GM18517 (cell line): ENCODE measurements around the gene PIGT.
"Not testable (repeated sequence)": the region's sequence is repeated elsewhere in the genome, so short reads cannot be mapped to it uniquely, and the experiment has no call there.

ENCODE experiments used
- ATAC-seq: cut with Tn5 transposase; IDR thresholded peaks from one replicate; pipeline ENCODE4 v1.9.1; 2021; ENCODE audit warnings: mild to moderate bottlenecking, moderate library complexity; ENCODE audit not compliant: unreplicated experiment

Gene PIGT

GRCh38 chr20:45462711-45463509 is 47.0 kb downstream of the PIGT start:
- ATAC-seq: no peak

DNA sequence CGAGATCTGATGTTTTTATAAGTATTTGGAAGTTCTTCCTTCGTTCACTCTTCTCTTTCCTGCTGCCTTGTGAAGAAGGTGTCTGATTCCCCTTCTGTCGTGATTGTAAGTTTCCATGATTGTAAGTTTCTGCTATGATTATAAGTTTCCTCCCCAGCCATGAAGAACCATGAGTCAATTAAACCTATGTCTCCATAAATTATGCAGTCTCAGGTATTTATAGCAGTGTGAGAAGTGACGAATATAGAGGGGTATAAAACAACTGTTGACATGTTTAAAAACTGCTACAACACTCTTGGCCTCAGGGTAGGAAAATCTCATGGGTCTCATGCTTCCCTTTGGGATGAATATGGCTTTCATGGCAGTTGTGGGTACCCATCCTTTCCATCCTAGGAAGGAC is 47.8 kb downstream of the PIGT start:
- no peak for ATAC-seq

GRCh38 chr20:45465491-45466266 is 49.7 kb downstream of the PIGT start:
- no peak for ATAC-seq

- ATAC-seq: no peak
Measured at GRCh38 chr20:45467172-45467571, 51.2 kb downstream of the PIGT start.

GRCh38 chr20:45467861-45468260 is 51.9 kb downstream of the PIGT start:
- no peak for ATAC-seq

DNA sequence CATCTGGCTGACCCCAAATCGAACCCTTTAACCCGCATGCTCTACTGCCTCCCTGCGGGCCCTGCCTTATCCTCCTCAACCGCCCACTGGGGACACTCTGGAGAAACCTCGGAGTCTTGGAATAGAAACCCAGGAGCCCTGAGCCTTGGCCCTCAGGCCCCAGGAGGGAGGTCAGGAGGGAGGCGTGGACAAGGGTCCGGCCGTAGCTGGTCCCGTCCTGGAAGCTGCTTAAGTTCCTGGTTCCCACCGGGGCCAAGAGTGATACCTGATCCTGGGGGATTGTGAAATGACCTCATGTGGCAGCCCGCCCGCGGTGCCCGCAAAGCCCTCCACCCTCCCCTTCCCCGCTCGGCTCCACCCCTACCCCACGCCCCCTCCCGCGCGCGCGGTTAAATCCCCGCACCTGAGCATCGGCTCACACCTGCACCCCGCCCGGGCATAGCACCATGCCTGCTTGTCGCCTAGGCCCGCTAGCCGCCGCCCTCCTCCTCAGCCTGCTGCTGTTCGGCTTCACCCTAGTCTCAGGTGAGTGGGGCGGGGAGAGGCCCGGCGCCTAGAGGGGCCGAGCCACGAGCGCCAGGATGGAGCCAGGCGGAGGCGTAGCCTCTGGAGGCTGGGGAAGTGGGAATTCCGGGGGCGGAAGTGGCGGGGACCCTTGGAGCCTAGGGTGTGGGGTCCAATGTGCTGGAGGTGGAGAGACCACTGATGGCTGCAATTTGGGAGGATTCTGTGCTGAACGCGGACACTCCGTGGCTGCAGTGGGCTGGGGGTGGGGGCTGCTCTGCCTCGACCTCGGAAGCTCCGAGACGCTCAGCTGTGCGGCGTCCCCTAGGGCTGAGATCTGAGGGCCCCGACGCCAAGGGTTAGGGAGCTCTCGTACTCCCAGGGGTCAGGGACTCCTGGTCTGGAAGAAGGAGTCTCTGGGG is 53.7 kb downstream of the PIGT start, which contains the start of gene WFDC2:
Gene WFDC2, plus strand, starts transcription at position 418 of the 926 bp plus-strand sequence. Its CDS starts 29 bp downstream, at position 447.
- ATAC-seq: no peak

- no peak for ATAC-seq
Measured at GRCh38 chr20:45470262-45470931, 54.5 kb downstream of the PIGT start.

GRCh38 chr20:45470937-45471336 is 55.0 kb downstream of the PIGT start:
- no peak for ATAC-seq

DNA sequence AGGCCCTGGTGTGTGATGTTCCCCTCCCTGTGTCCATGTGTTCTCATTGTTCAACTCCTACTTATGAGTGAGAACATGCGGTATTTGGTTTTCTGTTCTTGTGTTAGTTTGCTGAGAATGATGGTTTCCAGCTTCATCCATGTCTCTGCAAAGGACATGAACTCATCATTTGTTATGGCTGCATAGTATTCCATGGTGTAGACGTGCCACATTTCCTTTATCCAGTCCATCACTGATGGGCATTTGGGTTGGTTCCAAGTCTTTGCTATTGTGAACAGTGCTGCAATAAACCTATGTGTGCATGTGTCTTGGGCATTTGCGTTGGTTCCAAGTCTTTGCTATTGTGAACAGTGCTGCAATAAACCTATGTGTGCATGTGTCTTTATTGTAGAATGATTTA is 56.3 kb downstream of the PIGT start:
- not testable (repeated sequence) for ATAC-seq
